Dedifferentiated amniotic fluid mesenchymal stem cell (primary cell): ENCODE measurements around the gene ENG.
"Not testable (repeated sequence)": the region's sequence is repeated elsewhere in the genome, so short reads cannot be mapped to it uniquely, and the experiment has no call there.

Source experiments
- DNase-seq: peaks from one replicate; pipeline ENCODE4 v3.0.0-alpha.2; 2016; ENCODE audit errors: extremely low spot score

The ENG gene

GRCh38 chr9:127854184-127854806, at the start of gene ENG:
Gene ENG (minus strand): TSS chr9:127854658. CDS start chr9:127854355, 303 bp downstream.
- DNase-seq = peak; percentile 37

GRCh38 chr9:127903557-127904475, 49.4 kb upstream of the ENG start:
- no peak for DNase-seq

- DNase-seq = peak; percentile 47
These were observed 44.9 kb upstream of the ENG start, which contains the start of gene ST6GALNAC6 for GRCh38 chr9:127899128-127899943. Gene ST6GALNAC6 (minus strand): TSS chr9:127899603. CDS start chr9:127897981, 1,622 bp downstream.

GRCh38 chr9:127898433-127899127, 44.1 kb upstream of the ENG start:
- peak; percentile 52 for DNase-seq

GRCh38 chr9:127897193-127897692, 42.8 kb upstream of the ENG start:
- DNase-seq = peak; percentile 39

GRCh38 chr9:127896395-127897192, 42.1 kb upstream of the ENG start:
- no peak for DNase-seq

- no peak for DNase-seq
These were observed 41.4 kb upstream of the ENG start for GRCh38 chr9:127895811-127896210.

- DNase-seq = no peak
These were observed 38.9 kb upstream of the ENG start for GRCh38 chr9:127893392-127893791.

GRCh38 chr9:127892831-127893230, 38.4 kb upstream of the ENG start:
- no peak for DNase-seq

GRCh38 chr9:127890053-127890452, 35.6 kb upstream of the ENG start:
- no peak for DNase-seq

GRCh38 chr9:127887792-127888191, 33.3 kb upstream of the ENG start:
- DNase-seq = no peak

GRCh38 chr9:127886401-127886972, 32.0 kb upstream of the ENG start:
- DNase-seq = no peak

- DNase-seq = no peak
These were observed 31.2 kb upstream of the ENG start for GRCh38 chr9:127885508-127886281.

GRCh38 chr9:127884976-127885490, 30.6 kb upstream of the ENG start:
- no peak for DNase-seq

GRCh38 chr9:127884427-127884911, 30.0 kb upstream of the ENG start:
- DNase-seq = no peak

- no peak for DNase-seq
These were observed 29.5 kb upstream of the ENG start for GRCh38 chr9:127883959-127884358.

- DNase-seq = not testable (repeated sequence)
These were observed 27.3 kb upstream of the ENG start for GRCh38 chr9:127881715-127882114.

GRCh38 chr9:127880143-127880542, 25.7 kb upstream of the ENG start:
- no peak for DNase-seq
